Activated CD4-positive, CD25-positive, alpha-beta regulatory T cell (primary cell): ENCODE data around the gene CTIF.

Source experiments
- DNase-seq, 4 experiments: peaks; one replicate each; lab custom pipeline; 2025; lab: John Stamatoyannopoulos, UW

CTIF gene

GRCh38 chr18:48602759-48603390 is 64.0 kb downstream of the CTIF start:
- DNase-seq, result no peak

GRCh38 chr18:48605408-48605845 is 66.6 kb downstream of the CTIF start:
- no peak for DNase-seq

- no peak for DNase-seq
Observed at GRCh38 chr18:48607056-48607984, 68.5 kb downstream of the CTIF start.

GRCh38 chr18:48608581-48608980 is 69.8 kb downstream of the CTIF start:
- DNase-seq, result no peak

- no peak for DNase-seq
Observed at GRCh38 chr18:48609114-48609513, 70.3 kb downstream of the CTIF start.

- DNase-seq, result no peak
Observed at GRCh38 chr18:48609820-48610815, 71.3 kb downstream of the CTIF start.

GRCh38 chr18:48611203-48611602 is 72.4 kb downstream of the CTIF start:
- DNase-seq, result no peak

GRCh38 chr18:48611785-48612480 is 73.1 kb downstream of the CTIF start:
- DNase-seq, result no peak

GRCh38 chr18:48612511-48612910 is 73.7 kb downstream of the CTIF start:
- no peak for DNase-seq

GRCh38 chr18:48612917-48613316 is 74.1 kb downstream of the CTIF start:
- no peak for DNase-seq

GRCh38 chr18:48613589-48614404 is 75.0 kb downstream of the CTIF start:
- DNase-seq, result no peak

GRCh38 chr18:48615566-48616401 is 77.0 kb downstream of the CTIF start:
- DNase-seq, result no peak

GRCh38 chr18:48616484-48617255 is 77.8 kb downstream of the CTIF start:
- DNase-seq, result no peak

GRCh38 chr18:48617844-48618497 is 79.1 kb downstream of the CTIF start:
- no peak for DNase-seq

GRCh38 chr18:48619016-48619415 is 80.2 kb downstream of the CTIF start:
- no peak for DNase-seq

GRCh38 chr18:48619501-48619900 is 80.7 kb downstream of the CTIF start:
- DNase-seq, result no peak

GRCh38 chr18:48620071-48620470 is 81.2 kb downstream of the CTIF start:
- DNase-seq, result no peak

GRCh38 chr18:48621240-48621639 is 82.4 kb downstream of the CTIF start:
- DNase-seq, result no peak
